Measurements from ENCODE around the gene GDAP1L1.

DNA sequence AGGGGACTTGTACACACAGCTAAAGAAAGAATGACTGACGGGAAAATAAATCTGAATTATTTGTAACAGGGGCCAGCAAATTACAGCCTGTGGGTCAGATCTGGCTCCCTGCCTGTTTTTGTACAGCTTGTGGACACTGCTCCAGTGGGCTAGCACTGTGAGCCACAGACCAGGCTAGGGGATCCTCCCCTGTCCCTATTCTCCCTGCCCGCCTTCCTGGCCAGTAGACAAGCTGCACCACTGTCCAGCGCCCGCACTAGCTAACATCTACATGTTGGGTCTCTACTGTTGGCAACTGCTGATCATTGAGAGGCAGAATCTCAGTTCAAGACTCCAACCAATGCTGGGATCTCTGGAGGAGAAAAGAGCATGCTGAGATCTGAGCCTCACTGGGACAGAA, 47.2 kb upstream of the GDAP1L1 start:
- TF ChIP-seq POLR2A (IDR thresholded peaks at IDR 0.05) (no peak), CTCF (IDR thresholded peaks at IDR 0.05) (no peak), EP300 (IDR thresholded peaks at IDR 0.05; ENCODE audit: low read depth) (no peak), POLR2AphosphoS5 (IDR thresholded peaks at IDR 0.05) (no peak)

Measured in transverse colon (tissue), 4 donors.